Neural progenitor cell (in vitro differentiated cells): ENCODE data around the gene EHBP1. TPM values are rescaled to one million over a fixed set of nuclear protein-coding genes. Genes with fewer than 3 reads are reported as not detected.

Experiments
- DNase-seq: peaks from one replicate; pipeline ENCODE4 v3.0.0-alpha.2; 2016; ENCODE audit warnings: low spot score
- H2AFZ ChIP-seq: fragments of 200-600 bp; sonication (generic); replicated peaks from 2 replicates; pipeline ENCODE4 v1.6.1; 2016; ENCODE audit warnings: antibody characterized with exemption
- H3F3A ChIP-seq: fragments of 200-600 bp; sonication (generic); 2 replicates; pipeline ENCODE4 v1.6.1; 2016; ENCODE audit warnings: antibody characterized with exemption, low read depth
- H3K27ac ChIP-seq: fragments of 200-600 bp; sonication (generic); 2 replicates; pipeline ENCODE4 v1.5.1; 2016; ENCODE audit warnings: mild to moderate bottlenecking
- H3K27me3 ChIP-seq: fragments of 200-600 bp; sonication (generic); 2 replicates; pipeline ENCODE4 v1.6.1; 2016; ENCODE audit warnings: mild to moderate bottlenecking, moderate library complexity
- H3K36me3 ChIP-seq: fragments of 200-600 bp; sonication (generic); 2 replicates; pipeline ENCODE4 v1.5.1; 2016
- H3K4me1 ChIP-seq: fragments of 200-600 bp; sonication (generic); 2 replicates; pipeline ENCODE4 v1.6.1; 2016; ENCODE audit warnings: mixed run types
- H3K4me2 ChIP-seq: fragments of 200-600 bp; sonication (generic); 2 replicates; pipeline ENCODE4 v1.6.1; 2016
- H3K4me3 ChIP-seq: fragments of 200-600 bp; sonication (generic); 2 replicates; pipeline ENCODE4 v1.5.1; 2016
- H3K79me2 ChIP-seq: fragments of 200-600 bp; sonication (generic); 2 replicates; pipeline ENCODE4 v1.6.1; 2016; ENCODE audit warnings: low read depth
- H3K9ac ChIP-seq: fragments of 200-600 bp; sonication (generic); 2 replicates; pipeline ENCODE4 v1.6.1; 2016
- H3K9me3 ChIP-seq: fragments of 200-600 bp; sonication (generic); 2 replicates; pipeline ENCODE4 v1.5.1; 2016; ENCODE audit warnings: low read depth
- H4K20me1 ChIP-seq: fragments of 200-600 bp; sonication (generic); 2 replicates; pipeline ENCODE4 v1.6.1; 2016; ENCODE audit warnings: low read depth
- H3K27ac Mint-ChIP-seq: 3 replicates; pipeline ENCODE4 v1.8.0; 2021; ENCODE audit warnings: mixed read lengths
- H3K27me3 Mint-ChIP-seq: 2 replicates; pipeline ENCODE4 v1.8.0; 2022; ENCODE audit warnings: low read depth, mild to moderate bottlenecking, inconsistent platforms, moderate library complexity, mixed read lengths; ENCODE audit not compliant: insufficient read depth
- H3K36me3 Mint-ChIP-seq: 3 replicates; pipeline ENCODE4 v1.8.0; 2021; ENCODE audit warnings: mixed read lengths
- H3K4me1 Mint-ChIP-seq: 3 replicates; pipeline ENCODE4 v1.8.0; 2021; ENCODE audit warnings: mixed read lengths
- H3K4me3 Mint-ChIP-seq: 3 replicates; pipeline ENCODE4 v1.8.0; 2021; ENCODE audit warnings: mild to moderate bottlenecking, moderate library complexity, mixed read lengths
- H3K9me3 Mint-ChIP-seq: 3 replicates; pipeline ENCODE4 v1.8.0; 2020; ENCODE audit warnings: mixed read lengths
- CTCF ChIP-seq: fragments of 200-600 bp; sonication (generic); IDR thresholded peaks from 2 replicates; pipeline ENCODE4 v1.5.1; 2017; ENCODE audit warnings: antibody characterized with exemption, mild to moderate bottlenecking
- EZH2 ChIP-seq: fragments of 200-600 bp; sonication (generic); IDR thresholded peaks from 2 replicates; pipeline ENCODE4 v1.6.1; 2017; ENCODE audit warnings: antibody characterized with exemption, mild to moderate bottlenecking, moderate library complexity
- EZH2phosphoT487 ChIP-seq: fragments of 200-600 bp; sonication (generic); IDR thresholded peaks from 2 replicates; pipeline ENCODE4 v1.6.1; 2017; ENCODE audit warnings: antibody characterized with exemption
- total RNA-seq: library from RNA; depleted of rRNA; stranded (reverse); fragments of >200 nt; gene quantifications from 2 replicates; pipeline ENCODE4 v1.2.3, GENCODE V29; 2015; ENCODE audit warnings: low replicate concordance

The EHBP1 gene
- total RNA-seq, 1 donor from 2014 or later = 65.8 TPM

- H3K4me3 Mint-ChIP-seq = no peak overlapping the region
- Histone ChIP-seq H2AFZ (no peak overlapping the region), H3K4me3 (no peak overlapping the region), H3K9me3 (no peaks in the 10 kb centered on the region), H3K79me2 (no peaks in the 10 kb centered on the region), H3K4me2 (peak overlapping the region; percentile 36), H3K36me3 (no peaks in the 10 kb centered on the region), H3K4me1 (peaks cover 37% of the 10 kb centered on the region), H4K20me1 (no peaks in the 10 kb centered on the region), H3F3A (peaks cover 27% of the 10 kb centered on the region), H3K9ac (no peak overlapping the region), H3K27ac (peak overlapping the region; percentile 31), H3K27me3 (peaks cover 31% of the 10 kb centered on the region)
- H3K9me3 Mint-ChIP-seq = no peaks in the 10 kb centered on the region
- H3K27ac Mint-ChIP-seq = no peak overlapping the region
- H3K27me3 Mint-ChIP-seq = no peaks in the 10 kb centered on the region
- peaks cover 6% of the 10 kb centered on the region for H3K4me1 Mint-ChIP-seq
- no peak for DNase-seq
- H3K36me3 Mint-ChIP-seq = peaks cover 3% of the 10 kb centered on the region
- no peak for TF ChIP-seq CTCF
- no peak for TF ChIP-seq EZH2phosphoT487
- no peak for TF ChIP-seq EZH2
Observed at GRCh38 chr2:63066265-63066664, 360.8 kb downstream of the EHBP1 start.

GRCh38 chr2:63066838-63067237 lies 361.3 kb downstream of the EHBP1 start:
- peak overlapping the region; percentile 36 for H3K4me2 ChIP-seq
- Mint-ChIP-seq H3K36me3 (peaks cover 3% of the 10 kb centered on the region), H3K27me3 (no peaks in the 10 kb centered on the region), H3K4me1 (peaks cover 6% of the 10 kb centered on the region), H3K4me3 (no peak overlapping the region), H3K9me3 (no peaks in the 10 kb centered on the region), H3K27ac (no peak overlapping the region)
- H3K9me3 ChIP-seq = no peaks in the 10 kb centered on the region
- H3F3A ChIP-seq = peaks cover 21% of the 10 kb centered on the region
- H3K4me3 ChIP-seq = no peak overlapping the region
- peak overlapping the region; percentile 31 for H3K27ac ChIP-seq
- peaks cover 25% of the 10 kb centered on the region for H3K27me3 ChIP-seq
- no peak overlapping the region for H2AFZ ChIP-seq
- no peaks in the 10 kb centered on the region for H3K36me3 ChIP-seq
- H4K20me1 ChIP-seq = no peaks in the 10 kb centered on the region
- H3K4me1 ChIP-seq = peaks cover 37% of the 10 kb centered on the region
- no peaks in the 10 kb centered on the region for H3K79me2 ChIP-seq
- no peak for TF ChIP-seq EZH2
- no peak for TF ChIP-seq CTCF
- no peak for TF ChIP-seq EZH2phosphoT487
- no peak overlapping the region for H3K9ac ChIP-seq
- DNase-seq = no peak

- Mint-ChIP-seq H3K4me3 (no peak overlapping the region), H3K27me3 (no peaks in the 10 kb centered on the region), H3K27ac (no peak overlapping the region), H3K9me3 (no peaks in the 10 kb centered on the region), H3K4me1 (peaks cover 3% of the 10 kb centered on the region), H3K36me3 (no peaks in the 10 kb centered on the region)
- Histone ChIP-seq H3K36me3 (no peaks in the 10 kb centered on the region), H3F3A (peaks cover 8% of the 10 kb centered on the region), H3K4me2 (no peak overlapping the region), H3K4me1 (peaks cover 12% of the 10 kb centered on the region), H4K20me1 (no peaks in the 10 kb centered on the region), H3K79me2 (no peaks in the 10 kb centered on the region), H3K27ac (no peak overlapping the region), H3K9me3 (no peaks in the 10 kb centered on the region), H2AFZ (no peak overlapping the region), H3K9ac (no peak overlapping the region), H3K4me3 (no peak overlapping the region), H3K27me3 (no peaks in the 10 kb centered on the region)
- TF ChIP-seq CTCF = no peak
- no peak for TF ChIP-seq EZH2phosphoT487
- TF ChIP-seq EZH2 = no peak
- DNase-seq = no peak
Observed at GRCh38 chr2:63071664-63072063, 366.2 kb downstream of the EHBP1 start.
